HepG2 (cell line): Measurements from ENCODE around the gene CRAT. TPM values are rescaled to one million over a fixed set of nuclear protein-coding genes. Genes with fewer than 3 reads are reported as not detected.
A peak's percentile ranks its signal among the peaks of the same experiment; 100 is the strongest.
"Not testable (repeated sequence)": the region's sequence is repeated elsewhere in the genome, so short reads cannot be mapped to it uniquely, and the experiment has no call there.

ENCODE experiments used
- ATAC-seq: fragments of 200-7000 bp; cut with Tn5 transposase; 3 replicates; pipeline ENCODE4 v1.9.1; 2020; ENCODE audit warnings: mild to moderate bottlenecking, moderate library complexity
- BruUV-seq: library from RNA; stranded (reverse); fragments of 400-500 nt; replicated peaks from 2 replicates; lab custom pipeline; 2021; lab: Mats Ljungman, UMichigan
- CTCF ChIA-PET: fragments of 300-600 bp; formaldehyde crosslinking; extraction: SDS; loops from one replicate; lab custom pipeline; 2021; ENCODE audit warnings: low total read pairs, inconsistent platforms, low intra/inter-chr PET ratio; lab: Yijun Ruan, JAX
- POLR2A ChIA-PET: fragments of 350-600 bp; sonication (Branson Sonifier 250); formaldehyde crosslinking; loops from one replicate; lab custom pipeline; 2020; ENCODE audit warnings: antibody characterized with exemption, inconsistent platforms; lab: Yijun Ruan, JAX
- DNase-seq: peaks from one replicate; pipeline ENCODE4 v3.0.0-alpha.2; 2015; ENCODE audit warnings: low spot score
- FAIRE-seq: peaks from 3 replicates; lab custom pipeline; 2011; peaks lifted over from hg19 to GRCh38; lab: Jason Lieb, UNC
- H2AFZ ChIP-seq: one replicate; pipeline ENCODE4 v1.6.1; 2011; ENCODE audit warnings: low read length, inconsistent platforms
- H3K27ac ChIP-seq: fragments of 300-600 bp; 3 replicates; pipeline ENCODE4 v1.8.0; 2011; ENCODE audit warnings: mixed run types, mild to moderate bottlenecking, mixed read lengths, low read length, inconsistent platforms; ENCODE audit not compliant: insufficient read depth; ENCODE audit errors: extremely low read length
- H3K27me3 ChIP-seq, 2 experiments: fragments of 200-600 bp in 1 of 2; 2 replicates in 1 of 2; 3 replicates in 1 of 2; pipeline versions ENCODE4 v1.6.0 to v1.8.0; 2011; ENCODE audit warnings: low read length in 2 of 2, mild to moderate bottlenecking in 2 of 2, moderate library complexity in 2 of 2, inconsistent platforms in 1 of 2; ENCODE audit not compliant: insufficient read depth in 2 of 2, control insufficient read depth in 1 of 2
- H3K36me3 ChIP-seq, 2 experiments: fragments of 200-600 bp in 1 of 2; replicated peaks in 1 of 2; 2 replicates in 1 of 2; 3 replicates in 1 of 2; pipeline versions ENCODE4 v1.5.1 to v1.8.0; 2011; ENCODE audit warnings: low read length in 2 of 2, inconsistent platforms in 1 of 2; ENCODE audit not compliant: insufficient read depth in 2 of 2, control insufficient read depth in 1 of 2
- H3K4me1 ChIP-seq: 2 replicates; pipeline ENCODE4 v1.5.1; 2012; ENCODE audit warnings: low read length, inconsistent platforms; ENCODE audit not compliant: insufficient read depth
- H3K4me2 ChIP-seq: 2 replicates; pipeline ENCODE4 v1.6.0; 2011; ENCODE audit warnings: low read depth, low read length, inconsistent platforms
- H3K4me3 ChIP-seq, 3 experiments: fragments of 200-600 bp in 1 of 3; sonication (generic), shearing (Covaris generic) in 1 of 3; replicated peaks in 1 of 3; 2 replicates each; pipeline ENCODE4 v1.5.1; 2011 to 2016; ENCODE audit warnings: low read length in 3 of 3, inconsistent platforms in 2 of 3, low read depth in 2 of 3, mild to moderate bottlenecking in 2 of 3, control low read depth in 1 of 3, mixed read lengths in 1 of 3; ENCODE audit not compliant: insufficient read depth in 1 of 3
- H3K79me2 ChIP-seq: one replicate; pipeline ENCODE4 v1.6.1; 2011; ENCODE audit warnings: low read length, inconsistent platforms; ENCODE audit not compliant: insufficient read depth
- H3K9ac ChIP-seq: 2 replicates; pipeline ENCODE4 v1.6.0; 2011; ENCODE audit warnings: mild to moderate bottlenecking, low read depth, low read length, inconsistent platforms; ENCODE audit not compliant: insufficient read depth
- H3K9me3 ChIP-seq: 2 replicates; pipeline ENCODE4 v1.5.1; 2012; ENCODE audit warnings: mild to moderate bottlenecking, low read length
- H4K20me1 ChIP-seq: 2 replicates; pipeline ENCODE4 v1.6.0; 2011; ENCODE audit warnings: inconsistent platforms, mild to moderate bottlenecking, low read length, moderate library complexity; ENCODE audit not compliant: insufficient read depth
- ASH2L ChIP-seq: fragments of 300-600, 200-600 bp; sonication (generic); IDR thresholded peaks from 2 replicates; pipeline ENCODE4 v1.7.0; 2017; ENCODE audit warnings: low read depth, mild to moderate bottlenecking, moderate library complexity, mixed read lengths, low read length; ENCODE audit not compliant: insufficient read length
- DMAP1 ChIP-seq: IDR thresholded peaks from 2 replicates; pipeline ENCODE4 v1.6.1; 2016
- KDM5A ChIP-seq: fragments of 200-600 bp; sonication (generic); IDR thresholded peaks from 2 replicates; pipeline ENCODE4 v1.7.0; 2018; ENCODE audit warnings: antibody characterized with exemption, mild to moderate bottlenecking, low read length, borderline replicate concordance
- NFATC3 ChIP-seq: sonication (generic); formaldehyde crosslinking; IDR thresholded peaks from 2 replicates; pipeline ENCODE4 v1.5.1; 2020; ENCODE audit warnings: mild to moderate bottlenecking, missing genetic modification reagents
- REL ChIP-seq: sonication (generic); formaldehyde crosslinking; conservative IDR thresholded peaks from 2 replicates; pipeline ENCODE4 v1.8.0; 2022; ENCODE audit warnings: mild to moderate bottlenecking, missing genetic modification reagents, moderate library complexity
- ZBTB38 ChIP-seq: sonication (generic); formaldehyde crosslinking; IDR thresholded peaks from 2 replicates; pipeline ENCODE4 v1.5.1; 2020; ENCODE audit warnings: mild to moderate bottlenecking, missing genetic modification reagents
- ZNF784 ChIP-seq: sonication (generic); formaldehyde crosslinking; IDR thresholded peaks from 2 replicates; pipeline ENCODE4 v1.5.1; 2020; ENCODE audit warnings: missing genetic modification reagents, mild to moderate bottlenecking, borderline replicate concordance
- ZNF850 ChIP-seq: sonication (generic); formaldehyde crosslinking; conservative IDR thresholded peaks from 2 replicates; pipeline ENCODE4 v1.9.0; 2021; ENCODE audit warnings: mild to moderate bottlenecking, missing genetic modification reagents
- ZSCAN31 ChIP-seq: sonication (generic); formaldehyde crosslinking; IDR thresholded peaks from 2 replicates; pipeline ENCODE4 v1.5.0; 2020; ENCODE audit warnings: low read depth, mild to moderate bottlenecking, missing genetic modification reagents
- WGBS: methylation state at CpG from one replicate; pipeline ENCODE4 v1.1.6; 2017; ENCODE audit warnings: low lambda C conversion rate; 5-methylcytosine and 5-hydroxymethylcytosine counted together
- in situ Hi-C: cut with HindIII; loops from 2 replicates; pipeline ENCODE4 v1.10.0; 2017; ENCODE audit warnings: low pct_unique_long_range_greater_than_20kb; ENCODE audit not compliant: extremely low pct_ligation_motif_present
- intact Hi-C: fragments of 100-400 bp; cut with micrococcal nuclease; formaldehyde crosslinking; loops from one replicate; pipeline ENCODE4 v1.10.0; 2022; ENCODE audit not compliant: unreplicated experiment
- polyA plus RNA-seq, 8 experiments: library from polyadenylated mRNA; depleted of rRNA in 3 of 8; stranded (reverse) in 7 of 8; unstranded in 1 of 8; fragments of >200 nt; fragmentation: Illumina TruSeq in 4 of 8; extraction: Trizol in 4 of 8; gene quantifications; 2 replicates each; pipeline versions ENCODE4 v1.2.1 to v1.2.3, GENCODE V29; 2011 to 2016; ENCODE audit warnings: low read depth in 4 of 8, missing spikeins in 1 of 8, mixed read lengths in 1 of 8; ENCODE audit not compliant: insufficient read depth in 1 of 8
- total RNA-seq, 5 experiments: library from RNA; depleted of rRNA; stranded (reverse); fragments of >200 nt; fragmentation: Illumina TruSeq; extraction: Trizol; gene quantifications; 2 replicates each; pipeline ENCODE4 v1.2.3, GENCODE V29; 2016; ENCODE audit warnings: low read depth in 1 of 5
- TF ChIP-seq, protein P1 (sequence below): sonication (generic); formaldehyde crosslinking; IDR thresholded peaks from 2 replicates; pipeline ENCODE4 v1.5.1; 2020; ENCODE audit warnings: mild to moderate bottlenecking, missing genetic modification reagents, moderate library complexity

CRAT gene
- total and polyA plus RNA-seq, 2 of the 13 experiments (the other 11 are each of a cell fraction or from before 2014, with no cell fraction given) = 26.1 to 26.6 TPM

- Histone ChIP-seq H3K79me2 (peaks cover 44% of the 10 kb centered on the region), H3K27ac (peak overlapping the region; percentile 97), H3K4me2 (peak overlapping the region; percentile 100), H3K9ac (peak overlapping the region; percentile 88), H3K4me1 (peaks cover 44% of the 10 kb centered on the region), H3K4me3 (peak overlapping the region; percentile 87 to 98 (median 98))
- H3K9me3 ChIP-seq, BruUV-seq, in situ Hi-C loops, intact Hi-C loops, FAIRE-seq, H2AFZ ChIP-seq, ATAC-seq, DNase-seq, CTCF ChIA-PET, H4K20me1 ChIP-seq, H3K36me3 ChIP-seq, H3K27me3 ChIP-seq: not testable (repeated sequence)
- POLR2A ChIA-PET = interaction anchor here (1.6 kb wide), 1 partner anchor 11 kb away, joined by 3 read pairs; no protein-coding TSS in a partner anchor
- peak; percentile 83 for TF ChIP-seq ZBTB38 (CRISPR knock-in tag)
- WGBS = 96% methylated on average over 10 of the region's 17 CpGs
Observed at GRCh38 chr9:129112526-129112925, 1.9 kb upstream of the CRAT start.

DNA sequence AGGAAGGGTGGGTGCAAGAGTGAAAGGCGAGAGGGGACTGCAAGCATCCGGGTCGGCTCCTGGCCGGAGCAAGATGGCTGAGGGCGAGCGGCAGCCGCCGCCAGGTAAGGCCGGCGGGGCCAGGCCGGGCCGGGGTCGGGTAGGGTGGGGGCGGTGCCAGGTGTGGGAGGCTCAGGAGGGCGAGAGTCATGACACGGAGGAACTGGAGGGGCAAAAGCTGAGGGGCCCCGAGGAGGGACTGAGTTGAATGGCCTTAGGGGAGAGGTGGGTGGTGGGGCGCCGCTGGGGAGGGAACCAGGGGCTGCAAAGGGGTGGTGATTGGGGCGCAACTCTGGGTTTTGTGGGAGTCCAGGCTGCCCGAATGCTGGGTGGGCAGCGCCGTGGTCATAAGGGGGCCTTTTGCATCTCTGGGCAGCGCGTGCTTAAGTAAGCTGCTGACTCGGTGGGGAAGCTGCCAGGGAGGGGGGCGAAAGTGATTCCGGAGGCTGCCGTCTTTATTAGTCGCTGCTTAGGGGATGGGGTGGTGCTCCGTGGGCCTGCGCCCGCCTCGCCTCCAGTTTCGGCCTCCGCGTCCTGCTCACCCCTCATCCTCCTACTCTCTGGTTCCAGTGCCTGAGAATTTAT lies 1.0 kb upstream of the CRAT start:
- Histone ChIP-seq H3K27ac (peak overlapping the region; percentile 97), H3K4me2 (peak overlapping the region; percentile 100), H3K27me3 (no peaks in the 10 kb centered on the region; a peak in 1 of 5 replicates), H3K79me2 (peaks cover 38% of the 10 kb centered on the region), H3K9me3 (no peaks in the 10 kb centered on the region), H4K20me1 (0 out of 2 replicates have a peak, but pooled peaks cover 5% of the 10 kb centered on the region), H3K4me1 (peaks cover 50% of the 10 kb centered on the region), H3K9ac (peak overlapping the region; percentile 88), H3K4me3 (peak overlapping the region; percentile 87 to 98 (median 98)), H2AFZ (peak overlapping the region; percentile 89), H3K36me3 (peaks cover 0 to 4% of the 10 kb centered on the region in 2 experiments; a peak in 1 of 5 replicates)
- intact Hi-C loops (no loop called here), in situ Hi-C loops (no loop called here)
- FAIRE-seq = no peak
- DNase-seq = peak; percentile 25
- POLR2A ChIA-PET = interaction anchor here (1.2 to 3.6 kb wide), 6 partner anchors 12 to 75 kb away, joined by 3 to 18 read pairs (median 5); partner anchors contain the start of genes DOLPP1 and MIGA2
- ATAC-seq = peak; percentile 17
- CTCF ChIA-PET = no interaction called here
- no TSS peak for BruUV-seq
- WGBS = 2% methylated on average over 20 of the region's 37 CpGs
- TF ChIP-seq REL (CRISPR knock-in tag) (0 out of 2 replicates have a peak, but pooled peaks have one; percentile 59), DMAP1 (peak; percentile 43; the same call in 1 of the 2 replicates), KDM5A (peak; percentile 51), NFATC3 (CRISPR knock-in tag) (no peak), ASH2L (peak; percentile 56), ZNF850 (CRISPR knock-in tag) (no peak), ZNF784 (no peak), ZSCAN31 (CRISPR knock-in tag) (0 out of 2 replicates have a peak, but pooled peaks have one; percentile 62)
- TF ChIP-seq, protein P1, sequence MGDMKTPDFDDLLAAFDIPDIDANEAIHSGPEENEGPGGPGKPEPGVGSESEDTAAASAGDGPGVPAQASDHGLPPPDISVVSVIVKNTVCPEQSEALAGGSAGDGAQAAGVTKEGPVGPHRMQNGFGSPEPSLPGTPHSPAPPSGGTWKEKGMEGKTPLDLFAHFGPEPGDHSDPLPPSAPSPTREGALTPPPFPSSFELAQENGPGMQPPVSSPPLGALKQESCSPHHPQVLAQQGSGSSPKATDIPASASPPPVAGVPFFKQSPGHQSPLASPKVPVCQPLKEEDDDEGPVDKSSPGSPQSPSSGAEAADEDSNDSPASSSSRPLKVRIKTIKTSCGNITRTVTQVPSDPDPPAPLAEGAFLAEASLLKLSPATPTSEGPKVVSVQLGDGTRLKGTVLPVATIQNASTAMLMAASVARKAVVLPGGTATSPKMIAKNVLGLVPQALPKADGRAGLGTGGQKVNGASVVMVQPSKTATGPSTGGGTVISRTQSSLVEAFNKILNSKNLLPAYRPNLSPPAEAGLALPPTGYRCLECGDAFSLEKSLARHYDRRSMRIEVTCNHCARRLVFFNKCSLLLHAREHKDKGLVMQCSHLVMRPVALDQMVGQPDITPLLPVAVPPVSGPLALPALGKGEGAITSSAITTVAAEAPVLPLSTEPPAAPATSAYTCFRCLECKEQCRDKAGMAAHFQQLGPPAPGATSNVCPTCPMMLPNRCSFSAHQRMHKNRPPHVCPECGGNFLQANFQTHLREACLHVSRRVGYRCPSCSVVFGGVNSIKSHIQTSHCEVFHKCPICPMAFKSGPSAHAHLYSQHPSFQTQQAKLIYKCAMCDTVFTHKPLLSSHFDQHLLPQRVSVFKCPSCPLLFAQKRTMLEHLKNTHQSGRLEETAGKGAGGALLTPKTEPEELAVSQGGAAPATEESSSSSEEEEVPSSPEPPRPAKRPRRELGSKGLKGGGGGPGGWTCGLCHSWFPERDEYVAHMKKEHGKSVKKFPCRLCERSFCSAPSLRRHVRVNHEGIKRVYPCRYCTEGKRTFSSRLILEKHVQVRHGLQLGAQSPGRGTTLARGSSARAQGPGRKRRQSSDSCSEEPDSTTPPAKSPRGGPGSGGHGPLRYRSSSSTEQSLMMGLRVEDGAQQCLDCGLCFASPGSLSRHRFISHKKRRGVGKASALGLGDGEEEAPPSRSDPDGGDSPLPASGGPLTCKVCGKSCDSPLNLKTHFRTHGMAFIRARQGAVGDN = peak; percentile 70
